HG02798 (cell line): ENCODE data around the gene GNG4.
"Not testable (repeated sequence)": the region's sequence is repeated elsewhere in the genome, so short reads cannot be mapped to it uniquely, and the experiment has no call there.

Experiments used
- ATAC-seq: cut with Tn5 transposase; IDR thresholded peaks from one replicate; pipeline ENCODE4 v1.9.1; 2021; ENCODE audit warnings: mild to moderate bottlenecking; ENCODE audit not compliant: unreplicated experiment, poor library complexity

The GNG4 gene

GRCh38 chr1:235546369-235547155 is 103.0 kb downstream of the GNG4 start:
- ATAC-seq, result not testable (repeated sequence)

GRCh38 chr1:235545292-235545930 is 104.2 kb downstream of the GNG4 start:
- no peak for ATAC-seq

- not testable (repeated sequence) for ATAC-seq
Observed at GRCh38 chr1:235542845-235543244, 106.7 kb downstream of the GNG4 start.

DNA sequence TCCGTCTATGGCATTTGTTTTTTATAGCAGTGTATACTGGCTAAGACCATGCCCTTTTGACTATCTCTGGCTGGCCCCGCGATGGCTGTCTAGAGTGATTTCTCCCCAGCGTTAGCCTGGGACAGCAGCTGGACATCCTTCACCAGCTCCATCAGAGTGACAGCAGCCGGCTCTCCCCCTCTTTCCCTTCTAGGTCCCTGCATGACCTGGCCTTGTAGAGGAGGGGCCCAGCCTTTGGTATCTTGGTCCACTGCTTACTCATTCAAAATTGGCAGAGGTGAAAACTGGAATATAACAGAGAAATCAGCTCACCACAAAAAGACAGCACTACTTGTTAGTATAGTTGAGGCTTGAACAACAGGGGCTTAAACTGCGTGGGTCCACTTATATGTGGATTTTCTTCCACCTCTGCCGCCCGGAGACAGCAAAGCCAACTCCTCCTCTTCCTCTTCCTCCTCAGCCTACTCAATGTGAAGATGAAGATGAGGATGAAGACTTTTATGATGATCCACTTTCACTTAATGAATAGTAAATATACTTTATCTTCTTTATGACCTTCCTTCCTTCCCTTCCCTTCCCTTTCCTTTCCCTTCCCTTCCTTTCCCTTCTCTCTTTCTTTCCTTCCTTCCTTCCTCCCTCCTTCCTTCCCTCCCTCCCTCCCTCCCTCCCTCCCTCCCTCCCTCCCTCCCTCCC is 116.0 kb downstream of the GNG4 start:
- ATAC-seq, result no peak

GRCh38 chr1:235532360-235532759 is 117.2 kb downstream of the GNG4 start:
- no peak for ATAC-seq

GRCh38 chr1:235527196-235527814 is 122.3 kb downstream of the GNG4 start:
- no peak for ATAC-seq

- no peak for ATAC-seq
Observed at GRCh38 chr1:235525314-235525713, 124.3 kb downstream of the GNG4 start.

DNA sequence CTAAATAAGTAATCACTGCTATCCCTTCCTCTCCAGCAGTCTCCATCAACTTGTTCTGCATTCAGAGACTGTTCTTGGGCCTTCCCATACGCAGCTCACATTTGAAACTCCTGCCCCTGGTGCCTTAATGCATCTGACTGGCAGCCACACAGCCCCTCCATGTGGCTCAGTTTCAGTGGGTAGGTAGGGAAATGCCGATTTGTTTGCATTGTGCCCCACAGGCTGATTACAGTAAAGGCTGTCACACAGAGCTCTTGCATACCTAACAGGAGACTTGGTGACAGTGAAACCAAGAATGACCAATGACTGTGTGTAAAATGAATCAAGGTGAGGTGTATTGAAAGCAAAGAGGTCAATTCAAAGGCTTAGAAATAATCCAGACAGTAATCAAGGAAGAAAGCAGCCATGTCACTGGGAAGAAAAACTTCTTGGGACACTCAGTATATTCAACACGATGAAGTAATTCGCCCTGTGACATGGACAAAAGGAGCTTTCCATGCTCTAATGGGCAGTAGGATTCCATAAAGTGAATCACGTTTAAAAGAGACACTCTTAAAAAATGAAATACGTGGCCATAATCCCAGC is 132.6 kb downstream of the GNG4 start:
- no peak for ATAC-seq

GRCh38 chr1:235515844-235516512 is 133.6 kb downstream of the GNG4 start:
- ATAC-seq, result no peak

DNA sequence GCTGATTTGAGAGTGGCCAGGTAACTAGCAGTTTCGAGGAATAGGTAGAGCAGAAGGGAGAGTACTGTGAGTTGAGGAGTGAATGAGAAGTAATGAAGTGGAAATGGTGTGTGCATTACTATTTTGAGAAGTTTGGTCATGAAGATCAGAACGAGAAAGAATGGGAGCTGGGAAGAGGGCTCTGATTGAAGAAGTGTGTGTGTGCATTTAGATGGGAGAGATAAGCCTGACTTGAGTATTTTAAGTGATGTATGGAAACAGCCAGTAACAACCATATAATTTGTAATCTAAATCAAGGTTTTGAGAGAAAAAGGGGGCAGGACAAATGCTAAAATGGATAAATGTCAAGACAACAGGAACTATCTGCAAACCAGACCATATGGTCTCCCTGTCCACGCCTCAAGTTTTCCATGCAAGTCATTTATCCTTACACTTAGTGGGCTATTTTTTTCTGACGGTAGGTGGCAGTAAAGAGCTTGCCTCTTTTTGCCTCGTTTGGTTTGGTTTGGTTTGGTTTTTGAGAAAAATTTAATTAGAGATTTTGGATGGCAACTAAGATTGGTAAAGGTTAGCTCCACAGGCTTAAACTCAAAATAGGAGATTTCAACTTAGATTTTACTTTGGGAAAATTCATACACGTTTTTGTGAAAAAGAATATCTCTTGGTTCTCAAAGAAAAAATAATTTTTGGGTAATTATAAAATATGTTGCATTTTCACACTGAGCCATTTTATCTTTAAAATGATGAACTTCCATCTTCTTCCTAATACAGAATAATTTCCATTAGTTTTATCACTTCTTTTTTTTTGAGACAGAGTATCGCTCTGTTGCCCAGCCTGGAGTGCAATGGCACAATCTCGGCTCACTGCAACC is 135.9 kb downstream of the GNG4 start:
- ATAC-seq, result no peak

GRCh38 chr1:235511470-235512240 is 137.9 kb downstream of the GNG4 start:
- no peak for ATAC-seq

DNA sequence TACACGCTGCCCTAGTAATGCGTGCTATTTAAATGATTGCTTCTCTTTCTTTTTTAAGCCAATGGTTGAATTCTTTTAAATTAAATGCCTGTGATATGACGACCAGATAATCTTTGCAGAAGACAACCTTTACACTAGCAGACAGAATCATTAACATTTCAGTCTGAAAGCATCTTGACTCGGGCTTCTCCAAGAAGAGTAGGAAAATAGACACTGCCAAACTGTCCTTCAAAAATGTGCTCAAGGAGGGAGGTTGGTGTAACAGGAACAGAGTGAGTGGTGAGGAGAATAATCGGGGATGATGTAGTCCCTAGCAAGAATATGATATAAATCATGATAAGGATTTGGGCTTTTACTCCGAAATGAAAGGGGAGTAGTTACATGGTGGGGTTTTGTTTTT is 138.8 kb downstream of the GNG4 start:
- no peak for ATAC-seq

DNA sequence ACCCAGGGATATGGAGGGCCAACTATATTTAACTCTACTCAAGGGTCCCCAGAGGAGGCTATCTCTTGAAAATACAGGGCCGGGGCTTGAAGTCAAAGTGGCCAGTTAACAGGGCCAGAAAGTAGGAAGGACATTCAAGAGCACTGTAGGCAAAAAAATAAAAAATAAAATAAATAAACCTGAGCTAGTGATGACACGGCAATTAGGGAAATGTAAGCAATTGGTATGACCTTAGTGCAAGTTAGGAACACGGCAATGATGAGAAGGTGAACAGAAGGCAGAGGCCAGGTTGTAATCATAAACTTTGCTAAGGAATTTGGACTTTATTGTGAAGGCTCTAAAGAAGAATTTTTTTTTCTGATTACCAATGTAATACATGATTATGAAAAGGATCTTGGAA is 142.0 kb downstream of the GNG4 start:
- no peak for ATAC-seq

DNA sequence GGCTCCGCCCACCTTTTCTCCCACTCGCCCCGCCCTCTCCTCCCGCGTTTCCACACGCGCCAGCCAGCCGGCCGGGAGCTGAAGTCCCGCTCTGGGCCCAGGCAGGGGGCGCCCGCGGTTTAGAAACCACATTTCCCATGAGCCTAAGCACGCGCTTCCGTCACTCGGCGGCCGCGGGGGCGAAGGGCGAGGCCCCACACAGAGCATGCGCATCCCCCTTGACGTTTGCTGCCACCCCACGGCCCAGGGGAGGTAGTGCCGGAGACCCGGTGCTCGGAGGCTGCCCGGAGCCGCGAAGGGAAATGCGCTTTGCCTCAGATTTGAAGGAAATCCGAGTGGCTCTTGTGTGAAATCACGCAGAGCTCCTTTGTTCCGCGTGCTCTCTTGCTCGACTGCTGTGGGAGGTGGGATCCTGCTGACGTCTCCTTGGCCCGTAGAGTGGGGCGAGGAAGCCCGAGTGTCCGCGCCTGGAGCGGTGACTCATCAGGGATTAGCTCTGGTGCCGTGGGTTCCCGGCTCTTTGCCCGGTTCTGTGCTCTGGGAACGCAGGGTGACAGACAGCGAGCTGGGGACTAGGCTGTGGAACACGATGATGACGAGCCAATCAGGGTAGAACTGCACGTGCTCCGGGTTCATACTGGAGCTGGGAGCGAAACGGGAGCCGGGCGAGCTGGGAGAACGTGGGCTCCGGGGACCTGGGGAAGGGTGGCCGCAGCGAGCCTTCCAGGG is 144.9 kb downstream of the GNG4 start:
- ATAC-seq, result peak; percentile 89

GRCh38 chr1:235504122-235504493 is 145.5 kb downstream of the GNG4 start, which contains the start of gene B3GALNT2:
TSS of gene B3GALNT2 (minus strand) at chr1:235504452. CDS start at chr1:235504252, 200 bp downstream.
- peak; percentile 49 for ATAC-seq

GRCh38 chr1:235503403-235504121 is 146.0 kb downstream of the GNG4 start:
- ATAC-seq, result peak; percentile 8
